CD14-positive monocyte (primary cell): ENCODE results near the gene APOD. TPM values are rescaled to one million over a fixed set of nuclear protein-coding genes. Genes with fewer than 3 reads are reported as not detected.

Source experiments
- DNase-seq, 3 donors: peaks; one replicate each; pipeline ENCODE4 v3.0.0-alpha.2; 2011 to 2022
- H2AFZ ChIP-seq: 2 replicates; pipeline ENCODE4 v1.6.0; 2012; ENCODE audit warnings: mild to moderate bottlenecking, low read depth, low read length, inconsistent platforms; ENCODE audit not compliant: insufficient read depth, poor library complexity, severe bottlenecking
- H3K27ac ChIP-seq, 2 donors: 1 replicate in 1 of 2; 2 replicates in 1 of 2; pipeline ENCODE4 v1.5.1; 2012 to 2013; ENCODE audit warnings: low read length in 2 of 2, control low read depth in 1 of 2, inconsistent platforms in 1 of 2, low read depth in 1 of 2, mild to moderate bottlenecking in 1 of 2
- H3K27me3 ChIP-seq, 2 donors: one replicate each; pipeline versions ENCODE4 v1.6.0 to v1.6.1; 2011 to 2013; ENCODE audit warnings: low read length in 2 of 2; ENCODE audit not compliant: control insufficient read depth in 2 of 2, insufficient read depth in 2 of 2
- H3K36me3 ChIP-seq, 2 donors: replicated peaks in 1 of 2; 1 replicate in 1 of 2; 2 replicates in 1 of 2; pipeline versions ENCODE4 v1.5.1 to v1.6.1; 2012 to 2013; ENCODE audit warnings: low read length in 2 of 2, control low read depth in 1 of 2, inconsistent platforms in 1 of 2, mild to moderate bottlenecking in 1 of 2; ENCODE audit not compliant: insufficient read depth in 2 of 2, control insufficient read depth in 1 of 2
- H3K4me1 ChIP-seq, 2 donors: 1 replicate in 1 of 2; 2 replicates in 1 of 2; pipeline versions ENCODE4 v1.5.1 to v1.6.1; 2012 to 2013; ENCODE audit warnings: low read length in 2 of 2, control low read depth in 1 of 2, inconsistent platforms in 1 of 2, mild to moderate bottlenecking in 1 of 2, moderate library complexity in 1 of 2; ENCODE audit not compliant: insufficient read depth in 2 of 2, control insufficient read depth in 1 of 2
- H3K4me2 ChIP-seq: replicated peaks from 2 replicates; pipeline ENCODE3; 2012; ENCODE audit warnings: low read length, moderate library complexity, mild to moderate bottlenecking; ENCODE audit not compliant: poor library complexity, severe bottlenecking; ENCODE audit errors: extremely low read depth
- H3K4me3 ChIP-seq, 3 experiments: fragments of 200-600 bp in 1 of 3; sonication (generic) in 1 of 3; replicated peaks in 1 of 3; 1 replicate in 2 of 3; 2 replicates in 1 of 3; pipeline ENCODE4 v1.5.1; 2011 to 2013; ENCODE audit warnings: low read length in 3 of 3, mild to moderate bottlenecking in 3 of 3, control low read depth in 2 of 3, low read depth in 2 of 3, inconsistent platforms in 1 of 3, moderate library complexity in 1 of 3
- H3K79me2 ChIP-seq: 2 replicates; pipeline ENCODE4 v1.6.0; 2012; ENCODE audit warnings: mild to moderate bottlenecking, control low read depth, inconsistent platforms, low read length, moderate library complexity; ENCODE audit not compliant: insufficient read depth
- H3K9ac ChIP-seq: 2 replicates; pipeline ENCODE4 v1.6.0; 2017; ENCODE audit warnings: low read length, mild to moderate bottlenecking; ENCODE audit not compliant: insufficient read depth, poor library complexity, severe bottlenecking
- H3K9me3 ChIP-seq, 2 donors: replicated peaks in 1 of 2; 1 replicate in 1 of 2; 2 replicates in 1 of 2; pipeline versions ENCODE4 v1.5.1 to v1.6.1; 2012 to 2013; ENCODE audit warnings: low read length in 2 of 2, control low read depth in 1 of 2; ENCODE audit not compliant: control insufficient read depth in 1 of 2, insufficient read depth in 1 of 2
- H4K20me1 ChIP-seq: 2 replicates; pipeline ENCODE4 v1.6.0; 2012; ENCODE audit warnings: mild to moderate bottlenecking, low read length, control low read depth, moderate library complexity; ENCODE audit not compliant: insufficient read depth
- H3K27ac Mint-ChIP-seq, 7 donors: one replicate each; pipeline ENCODE4 v1.8.0; 2020; ENCODE audit warnings: mild to moderate bottlenecking in 7 of 7, mixed read lengths in 7 of 7, moderate library complexity in 6 of 7, inconsistent platforms in 2 of 7
- H3K27me3 Mint-ChIP-seq, 3 donors: one replicate each; pipeline ENCODE4 v1.8.0; 2021 to 2022; ENCODE audit warnings: low read depth in 3 of 3, mild to moderate bottlenecking in 3 of 3, mixed read lengths in 3 of 3, moderate library complexity in 3 of 3, inconsistent platforms in 1 of 3
- H3K36me3 Mint-ChIP-seq, 2 donors: one replicate each; pipeline ENCODE4 v1.8.0; 2020; ENCODE audit warnings: mixed read lengths in 2 of 2, inconsistent platforms in 1 of 2, mild to moderate bottlenecking in 1 of 2
- H3K4me1 Mint-ChIP-seq: one replicate; pipeline ENCODE4 v1.8.0; 2020; ENCODE audit warnings: mild to moderate bottlenecking, mixed read lengths
- H3K4me3 Mint-ChIP-seq, 2 donors: one replicate each; pipeline ENCODE4 v1.8.0; 2020; ENCODE audit warnings: mild to moderate bottlenecking in 2 of 2, mixed read lengths in 2 of 2, moderate library complexity in 1 of 2
- H3K9me3 Mint-ChIP-seq, 7 donors: one replicate each; pipeline ENCODE4 v1.8.0; 2020 to 2022; ENCODE audit warnings: mixed read lengths in 7 of 7, mild to moderate bottlenecking in 6 of 7, moderate library complexity in 6 of 7, inconsistent platforms in 2 of 7
- CTCF ChIP-seq: fragments of 200-600 bp; IDR thresholded peaks from one replicate; pipeline ENCODE4 v1.8.0; 2022; ENCODE audit warnings: antibody characterized with exemption, mild to moderate bottlenecking
- WGBS: methylation state at CpG from one replicate; pipeline ENCODE4 v1.1.5; 2013; ENCODE audit warnings: missing lambda C conversion rate; ENCODE audit not compliant: insufficient coverage; 5-methylcytosine and 5-hydroxymethylcytosine counted together
- intact Hi-C, 2 donors: fragments of 100-400 bp; cut with micrococcal nuclease; formaldehyde crosslinking; loops; one replicate each; pipeline versions ENCODE4 v1.15.0 to v1.15.1; 2023
- polyA plus RNA-seq, 3 donors: library from polyadenylated mRNA; depleted of rRNA in 1 of 3; unstranded in 2 of 3; stranded (reverse) in 1 of 3; fragments of 300-500 nt in 2 of 3; fragments of >200 nt in 1 of 3; fragmentation: Illumina TruSeq in 2 of 3; gene quantifications; 1 replicate in 2 of 3; 2 replicates in 1 of 3; pipeline ENCODE4 v1.2.3, GENCODE V29; 2012 to 2021

APOD gene
- polyA plus RNA-seq, 3 donors = not detected

- Mint-ChIP-seq H3K4me3 (no peak overlapping the region), H3K9me3 (peaks cover 0 to 3% (median 0%) of the 10 kb centered on the region in 7 donors), H3K4me1 (no peaks in the 10 kb centered on the region), H3K36me3 (no peaks in the 10 kb centered on the region), H3K27ac (no peak overlapping the region), H3K27me3 (peaks cover 10 to 23% (median 12%) of the 10 kb centered on the region in 3 donors)
- WGBS = 100% methylated on average over 1 of the region's 4 CpGs
- no peak for DNase-seq
- Histone ChIP-seq H3K9me3 (no peaks in the 10 kb centered on the region), H2AFZ (no peak overlapping the region), H3K27ac (no peak overlapping the region), H3K4me3 (no peak overlapping the region), H3K27me3 (no peaks in the 10 kb centered on the region), H3K36me3 (no peaks in the 10 kb centered on the region), H3K9ac (no peak overlapping the region), H3K4me2 (no peak overlapping the region), H3K4me1 (no peaks in the 10 kb centered on the region), H4K20me1 (no peaks in the 10 kb centered on the region), H3K79me2 (no peaks in the 10 kb centered on the region)
- no peak for TF ChIP-seq CTCF
- intact Hi-C loops = no loop called here
Observed at GRCh38 chr3:195557322-195557721, 26.4 kb downstream of the APOD start.

- H3K4me1 Mint-ChIP-seq = no peaks in the 10 kb centered on the region
- intact Hi-C loops = no loop called here
- no peaks in the 10 kb centered on the region for H3K36me3 Mint-ChIP-seq
- no peak overlapping the region for H3K27ac Mint-ChIP-seq
- Histone ChIP-seq H3K4me3 (no peak overlapping the region), H3K9me3 (no peaks in the 10 kb centered on the region), H3K27ac (no peak overlapping the region), H2AFZ (no peak overlapping the region), H3K9ac (no peak overlapping the region), H3K36me3 (no peaks in the 10 kb centered on the region), H3K4me1 (no peaks in the 10 kb centered on the region), H3K4me2 (no peak overlapping the region), H3K79me2 (no peaks in the 10 kb centered on the region), H3K27me3 (no peaks in the 10 kb centered on the region), H4K20me1 (no peaks in the 10 kb centered on the region)
- WGBS = 42% methylated on average over 6 of the region's 10 CpGs
- no peak for DNase-seq
- no peak overlapping the region for H3K4me3 Mint-ChIP-seq
- peaks cover 7 to 23% (median 9%) of the 10 kb centered on the region in 3 donors for H3K27me3 Mint-ChIP-seq
- peak; percentile 26 for TF ChIP-seq CTCF
- peaks cover 0 to 3% (median 0%) of the 10 kb centered on the region in 7 donors for H3K9me3 Mint-ChIP-seq
Observed at GRCh38 chr3:195556390-195556789, 27.4 kb downstream of the APOD start.
